WTC11 (cell line): ENCODE measurements around the gene PTGDR.

ENCODE experiments used
- ETV6 ChIP-seq: sonication (generic); formaldehyde crosslinking; IDR thresholded peaks from 2 replicates; pipeline ENCODE4 v1.8.1; 2022; ENCODE audit warnings: mild to moderate bottlenecking, missing genetic modification reagents
- SP1 ChIP-seq: sonication (generic); formaldehyde crosslinking; conservative IDR thresholded peaks from 2 replicates; pipeline ENCODE4 v1.8.1; 2022; ENCODE audit warnings: missing genetic modification reagents
- ZNF317 ChIP-seq: sonication (generic); formaldehyde crosslinking; IDR thresholded peaks from 2 replicates; pipeline ENCODE4 v1.8.1; 2023; ENCODE audit warnings: low read depth, mild to moderate bottlenecking, moderate library complexity, missing genetic modification reagents, borderline replicate concordance
- TF ChIP-seq, protein P1 (sequence below): sonication (generic); formaldehyde crosslinking; IDR thresholded peaks from 2 replicates; pipeline ENCODE4 v1.8.1; 2023; ENCODE audit warnings: mild to moderate bottlenecking, missing genetic modification reagents
- TF ChIP-seq, protein P2 (sequence below): sonication (generic); formaldehyde crosslinking; IDR thresholded peaks from 2 replicates; pipeline ENCODE4 v1.8.0; 2022; ENCODE audit warnings: mild to moderate bottlenecking, missing genetic modification reagents
- TF ChIP-seq, protein P3 (sequence below): sonication (generic); formaldehyde crosslinking; conservative IDR thresholded peaks from 2 replicates; pipeline ENCODE4 v1.8.1; 2023; ENCODE audit warnings: mild to moderate bottlenecking, low read depth, missing genetic modification reagents, moderate library complexity
- TF ChIP-seq, protein P4 (sequence below): fragments of 200-600 bp; IDR thresholded peaks from 2 replicates; pipeline ENCODE4 v1.8.0; 2022; ENCODE audit warnings: antibody characterized with exemption

DNA sequence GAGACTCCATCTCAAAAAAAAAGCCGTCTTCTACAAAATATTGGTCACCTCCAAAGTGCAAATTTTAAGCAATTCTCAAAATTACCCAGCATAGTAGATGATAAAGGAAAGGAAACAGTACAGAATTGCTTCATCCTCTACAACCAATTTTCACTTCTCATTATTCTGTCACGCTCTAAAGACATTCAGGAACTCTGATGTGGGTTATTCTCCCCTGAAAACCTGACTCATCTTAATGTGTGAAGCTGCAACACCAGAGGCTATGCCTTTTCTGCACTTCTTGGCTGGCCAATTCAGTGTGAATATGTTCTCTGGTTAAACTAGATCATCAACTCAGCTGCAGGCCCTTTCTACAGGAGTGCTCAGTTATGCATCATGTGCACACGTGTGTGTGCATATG, 57.6 kb downstream of the PTGDR start:
- TF ChIP-seq, protein P1, sequence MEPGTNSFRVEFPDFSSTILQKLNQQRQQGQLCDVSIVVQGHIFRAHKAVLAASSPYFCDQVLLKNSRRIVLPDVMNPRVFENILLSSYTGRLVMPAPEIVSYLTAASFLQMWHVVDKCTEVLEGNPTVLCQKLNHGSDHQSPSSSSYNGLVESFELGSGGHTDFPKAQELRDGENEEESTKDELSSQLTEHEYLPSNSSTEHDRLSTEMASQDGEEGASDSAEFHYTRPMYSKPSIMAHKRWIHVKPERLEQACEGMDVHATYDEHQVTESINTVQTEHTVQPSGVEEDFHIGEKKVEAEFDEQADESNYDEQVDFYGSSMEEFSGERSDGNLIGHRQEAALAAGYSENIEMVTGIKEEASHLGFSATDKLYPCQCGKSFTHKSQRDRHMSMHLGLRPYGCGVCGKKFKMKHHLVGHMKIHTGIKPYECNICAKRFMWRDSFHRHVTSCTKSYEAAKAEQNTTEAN (CRISPR knock-in tag): no peak
- TF ChIP-seq, protein P2, sequence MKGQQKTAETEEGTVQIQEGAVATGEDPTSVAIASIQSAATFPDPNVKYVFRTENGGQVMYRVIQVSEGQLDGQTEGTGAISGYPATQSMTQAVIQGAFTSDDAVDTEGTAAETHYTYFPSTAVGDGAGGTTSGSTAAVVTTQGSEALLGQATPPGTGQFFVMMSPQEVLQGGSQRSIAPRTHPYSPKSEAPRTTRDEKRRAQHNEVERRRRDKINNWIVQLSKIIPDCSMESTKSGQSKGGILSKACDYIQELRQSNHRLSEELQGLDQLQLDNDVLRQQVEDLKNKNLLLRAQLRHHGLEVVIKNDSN: no peak
- TF ChIP-seq, protein P3, sequence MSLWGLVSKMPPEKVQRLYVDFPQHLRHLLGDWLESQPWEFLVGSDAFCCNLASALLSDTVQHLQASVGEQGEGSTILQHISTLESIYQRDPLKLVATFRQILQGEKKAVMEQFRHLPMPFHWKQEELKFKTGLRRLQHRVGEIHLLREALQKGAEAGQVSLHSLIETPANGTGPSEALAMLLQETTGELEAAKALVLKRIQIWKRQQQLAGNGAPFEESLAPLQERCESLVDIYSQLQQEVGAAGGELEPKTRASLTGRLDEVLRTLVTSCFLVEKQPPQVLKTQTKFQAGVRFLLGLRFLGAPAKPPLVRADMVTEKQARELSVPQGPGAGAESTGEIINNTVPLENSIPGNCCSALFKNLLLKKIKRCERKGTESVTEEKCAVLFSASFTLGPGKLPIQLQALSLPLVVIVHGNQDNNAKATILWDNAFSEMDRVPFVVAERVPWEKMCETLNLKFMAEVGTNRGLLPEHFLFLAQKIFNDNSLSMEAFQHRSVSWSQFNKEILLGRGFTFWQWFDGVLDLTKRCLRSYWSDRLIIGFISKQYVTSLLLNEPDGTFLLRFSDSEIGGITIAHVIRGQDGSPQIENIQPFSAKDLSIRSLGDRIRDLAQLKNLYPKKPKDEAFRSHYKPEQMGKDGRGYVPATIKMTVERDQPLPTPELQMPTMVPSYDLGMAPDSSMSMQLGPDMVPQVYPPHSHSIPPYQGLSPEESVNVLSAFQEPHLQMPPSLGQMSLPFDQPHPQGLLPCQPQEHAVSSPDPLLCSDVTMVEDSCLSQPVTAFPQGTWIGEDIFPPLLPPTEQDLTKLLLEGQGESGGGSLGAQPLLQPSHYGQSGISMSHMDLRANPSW (CRISPR knock-in tag): no peak
- TF ChIP-seq ZNF317 (CRISPR knock-in tag) (no peak), ETV6 (CRISPR knock-in tag) (no peak), SP1 (CRISPR knock-in tag) (no peak)
- TF ChIP-seq, protein P4, sequence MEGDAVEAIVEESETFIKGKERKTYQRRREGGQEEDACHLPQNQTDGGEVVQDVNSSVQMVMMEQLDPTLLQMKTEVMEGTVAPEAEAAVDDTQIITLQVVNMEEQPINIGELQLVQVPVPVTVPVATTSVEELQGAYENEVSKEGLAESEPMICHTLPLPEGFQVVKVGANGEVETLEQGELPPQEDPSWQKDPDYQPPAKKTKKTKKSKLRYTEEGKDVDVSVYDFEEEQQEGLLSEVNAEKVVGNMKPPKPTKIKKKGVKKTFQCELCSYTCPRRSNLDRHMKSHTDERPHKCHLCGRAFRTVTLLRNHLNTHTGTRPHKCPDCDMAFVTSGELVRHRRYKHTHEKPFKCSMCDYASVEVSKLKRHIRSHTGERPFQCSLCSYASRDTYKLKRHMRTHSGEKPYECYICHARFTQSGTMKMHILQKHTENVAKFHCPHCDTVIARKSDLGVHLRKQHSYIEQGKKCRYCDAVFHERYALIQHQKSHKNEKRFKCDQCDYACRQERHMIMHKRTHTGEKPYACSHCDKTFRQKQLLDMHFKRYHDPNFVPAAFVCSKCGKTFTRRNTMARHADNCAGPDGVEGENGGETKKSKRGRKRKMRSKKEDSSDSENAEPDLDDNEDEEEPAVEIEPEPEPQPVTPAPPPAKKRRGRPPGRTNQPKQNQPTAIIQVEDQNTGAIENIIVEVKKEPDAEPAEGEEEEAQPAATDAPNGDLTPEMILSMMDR: no peak
